ENCODE results near the gene NACC2.

DNA sequence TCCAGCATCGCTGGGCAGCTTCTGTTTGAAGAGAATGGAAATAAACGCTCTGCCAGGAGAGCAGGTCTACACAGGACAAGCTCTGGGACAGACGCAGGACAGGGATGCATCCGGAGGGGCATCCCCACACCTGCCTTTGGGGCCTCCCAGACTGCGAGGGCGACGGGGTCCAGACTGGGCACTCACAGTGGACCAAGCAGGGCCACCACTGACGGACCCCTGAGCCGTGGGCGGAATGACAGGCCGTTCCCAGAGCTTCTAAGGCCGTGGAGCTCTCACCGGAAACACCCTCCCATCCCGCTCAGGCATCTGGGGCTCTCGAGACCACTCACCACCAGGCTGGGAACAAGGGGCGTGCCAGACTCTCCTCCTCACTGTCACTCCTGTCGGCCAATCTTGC, 34.1 kb upstream of the NACC2 start:
- TF ChIP-seq, protein P1, sequence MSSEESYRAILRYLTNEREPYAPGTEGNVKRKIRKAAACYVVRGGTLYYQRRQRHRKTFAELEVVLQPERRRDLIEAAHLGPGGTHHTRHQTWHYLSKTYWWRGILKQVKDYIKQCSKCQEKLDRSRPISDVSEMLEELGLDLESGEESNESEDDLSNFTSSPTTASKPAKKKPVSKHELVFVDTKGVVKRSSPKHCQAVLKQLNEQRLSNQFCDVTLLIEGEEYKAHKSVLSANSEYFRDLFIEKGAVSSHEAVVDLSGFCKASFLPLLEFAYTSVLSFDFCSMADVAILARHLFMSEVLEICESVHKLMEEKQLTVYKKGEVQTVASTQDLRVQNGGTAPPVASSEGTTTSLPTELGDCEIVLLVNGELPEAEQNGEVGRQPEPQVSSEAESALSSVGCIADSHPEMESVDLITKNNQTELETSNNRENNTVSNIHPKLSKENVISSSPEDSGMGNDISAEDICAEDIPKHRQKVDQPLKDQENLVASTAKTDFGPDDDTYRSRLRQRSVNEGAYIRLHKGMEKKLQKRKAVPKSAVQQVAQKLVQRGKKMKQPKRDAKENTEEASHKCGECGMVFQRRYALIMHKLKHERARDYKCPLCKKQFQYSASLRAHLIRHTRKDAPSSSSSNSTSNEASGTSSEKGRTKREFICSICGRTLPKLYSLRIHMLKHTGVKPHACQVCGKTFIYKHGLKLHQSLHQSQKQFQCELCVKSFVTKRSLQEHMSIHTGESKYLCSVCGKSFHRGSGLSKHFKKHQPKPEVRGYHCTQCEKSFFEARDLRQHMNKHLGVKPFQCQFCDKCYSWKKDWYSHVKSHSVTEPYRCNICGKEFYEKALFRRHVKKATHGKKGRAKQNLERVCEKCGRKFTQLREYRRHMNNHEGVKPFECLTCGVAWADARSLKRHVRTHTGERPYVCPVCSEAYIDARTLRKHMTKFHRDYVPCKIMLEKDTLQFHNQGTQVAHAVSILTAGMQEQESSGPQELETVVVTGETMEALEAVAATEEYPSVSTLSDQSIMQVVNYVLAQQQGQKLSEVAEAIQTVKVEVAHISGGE (tag by site-specific recombination; conservative IDR thresholded peaks at IDR 0.05; ENCODE audit: low read depth): no peak
- TF ChIP-seq, protein P2, sequence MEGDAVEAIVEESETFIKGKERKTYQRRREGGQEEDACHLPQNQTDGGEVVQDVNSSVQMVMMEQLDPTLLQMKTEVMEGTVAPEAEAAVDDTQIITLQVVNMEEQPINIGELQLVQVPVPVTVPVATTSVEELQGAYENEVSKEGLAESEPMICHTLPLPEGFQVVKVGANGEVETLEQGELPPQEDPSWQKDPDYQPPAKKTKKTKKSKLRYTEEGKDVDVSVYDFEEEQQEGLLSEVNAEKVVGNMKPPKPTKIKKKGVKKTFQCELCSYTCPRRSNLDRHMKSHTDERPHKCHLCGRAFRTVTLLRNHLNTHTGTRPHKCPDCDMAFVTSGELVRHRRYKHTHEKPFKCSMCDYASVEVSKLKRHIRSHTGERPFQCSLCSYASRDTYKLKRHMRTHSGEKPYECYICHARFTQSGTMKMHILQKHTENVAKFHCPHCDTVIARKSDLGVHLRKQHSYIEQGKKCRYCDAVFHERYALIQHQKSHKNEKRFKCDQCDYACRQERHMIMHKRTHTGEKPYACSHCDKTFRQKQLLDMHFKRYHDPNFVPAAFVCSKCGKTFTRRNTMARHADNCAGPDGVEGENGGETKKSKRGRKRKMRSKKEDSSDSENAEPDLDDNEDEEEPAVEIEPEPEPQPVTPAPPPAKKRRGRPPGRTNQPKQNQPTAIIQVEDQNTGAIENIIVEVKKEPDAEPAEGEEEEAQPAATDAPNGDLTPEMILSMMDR (tag by site-specific recombination; IDR thresholded peaks at IDR 0.05): no peak
- TF ChIP-seq, protein P3, sequence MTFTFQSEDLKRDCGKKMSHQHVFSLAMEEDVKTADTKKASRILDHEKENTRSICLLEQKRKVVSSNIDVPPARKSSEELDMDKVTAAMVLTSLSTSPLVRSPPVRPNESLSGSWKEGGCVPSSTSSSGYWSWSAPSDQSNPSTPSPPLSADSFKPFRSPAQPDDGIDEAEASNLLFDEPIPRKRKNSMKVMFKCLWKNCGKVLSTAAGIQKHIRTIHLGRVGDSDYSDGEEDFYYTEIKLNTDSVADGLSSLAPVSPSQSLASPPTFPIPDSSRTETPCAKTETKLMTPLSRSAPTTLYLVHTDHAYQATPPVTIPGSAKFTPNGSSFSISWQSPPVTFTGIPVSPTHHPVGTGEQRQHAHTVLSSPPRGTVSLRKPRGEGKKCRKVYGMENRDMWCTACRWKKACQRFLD (tag by site-specific recombination; IDR thresholded peaks at IDR 0.05): no peak
- TF ChIP-seq ZIC2 (tag by site-specific recombination; IDR thresholded peaks at IDR 0.05) (no peak), MZF1 (tag by site-specific recombination; IDR thresholded peaks at IDR 0.05; ENCODE audit: borderline replicate concordance) (no peak), ZNF621 (tag by site-specific recombination; IDR thresholded peaks at IDR 0.05) (no peak), YY1 (tag by site-specific recombination; IDR thresholded peaks at IDR 0.05) (no peak)
- TF ChIP-seq, protein P4, sequence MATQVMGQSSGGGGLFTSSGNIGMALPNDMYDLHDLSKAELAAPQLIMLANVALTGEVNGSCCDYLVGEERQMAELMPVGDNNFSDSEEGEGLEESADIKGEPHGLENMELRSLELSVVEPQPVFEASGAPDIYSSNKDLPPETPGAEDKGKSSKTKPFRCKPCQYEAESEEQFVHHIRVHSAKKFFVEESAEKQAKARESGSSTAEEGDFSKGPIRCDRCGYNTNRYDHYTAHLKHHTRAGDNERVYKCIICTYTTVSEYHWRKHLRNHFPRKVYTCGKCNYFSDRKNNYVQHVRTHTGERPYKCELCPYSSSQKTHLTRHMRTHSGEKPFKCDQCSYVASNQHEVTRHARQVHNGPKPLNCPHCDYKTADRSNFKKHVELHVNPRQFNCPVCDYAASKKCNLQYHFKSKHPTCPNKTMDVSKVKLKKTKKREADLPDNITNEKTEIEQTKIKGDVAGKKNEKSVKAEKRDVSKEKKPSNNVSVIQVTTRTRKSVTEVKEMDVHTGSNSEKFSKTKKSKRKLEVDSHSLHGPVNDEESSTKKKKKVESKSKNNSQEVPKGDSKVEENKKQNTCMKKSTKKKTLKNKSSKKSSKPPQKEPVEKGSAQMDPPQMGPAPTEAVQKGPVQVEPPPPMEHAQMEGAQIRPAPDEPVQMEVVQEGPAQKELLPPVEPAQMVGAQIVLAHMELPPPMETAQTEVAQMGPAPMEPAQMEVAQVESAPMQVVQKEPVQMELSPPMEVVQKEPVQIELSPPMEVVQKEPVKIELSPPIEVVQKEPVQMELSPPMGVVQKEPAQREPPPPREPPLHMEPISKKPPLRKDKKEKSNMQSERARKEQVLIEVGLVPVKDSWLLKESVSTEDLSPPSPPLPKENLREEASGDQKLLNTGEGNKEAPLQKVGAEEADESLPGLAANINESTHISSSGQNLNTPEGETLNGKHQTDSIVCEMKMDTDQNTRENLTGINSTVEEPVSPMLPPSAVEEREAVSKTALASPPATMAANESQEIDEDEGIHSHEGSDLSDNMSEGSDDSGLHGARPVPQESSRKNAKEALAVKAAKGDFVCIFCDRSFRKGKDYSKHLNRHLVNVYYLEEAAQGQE (tag by site-specific recombination; IDR thresholded peaks at IDR 0.05): no peak

All from HEK293 (cell line).